HG03439 (cell line): Measurements from ENCODE around the gene GOLGA1.
"Not testable (repeated sequence)": the region's sequence is repeated elsewhere in the genome, so short reads cannot be mapped to it uniquely, and the experiment has no call there.

Experiments used
- ATAC-seq: cut with Tn5 transposase; IDR thresholded peaks from one replicate; pipeline ENCODE4 v1.9.1; 2021; ENCODE audit warnings: mild to moderate bottlenecking, moderate library complexity; ENCODE audit not compliant: unreplicated experiment

Gene GOLGA1

GRCh38 chr9:124841075-124841821 is 99.6 kb downstream of the GOLGA1 start:
- ATAC-seq = no peak

- no peak for ATAC-seq
These were observed 100.5 kb downstream of the GOLGA1 start for GRCh38 chr9:124840300-124840833.

- ATAC-seq = no peak
These were observed 101.1 kb downstream of the GOLGA1 start for GRCh38 chr9:124839612-124840299.

- not testable (repeated sequence) for ATAC-seq
These were observed 102.2 kb downstream of the GOLGA1 start for GRCh38 chr9:124838567-124839275.

- ATAC-seq = not testable (repeated sequence)
These were observed 102.8 kb downstream of the GOLGA1 start for GRCh38 chr9:124838132-124838531.

- no peak for ATAC-seq
These were observed 105.8 kb downstream of the GOLGA1 start for GRCh38 chr9:124835026-124835557.

GRCh38 chr9:124834591-124834990 is 106.3 kb downstream of the GOLGA1 start:
- ATAC-seq = no peak

GRCh38 chr9:124831642-124832364 is 109.1 kb downstream of the GOLGA1 start:
- no peak for ATAC-seq

- no peak for ATAC-seq
These were observed 110.3 kb downstream of the GOLGA1 start for GRCh38 chr9:124830593-124830992.

- ATAC-seq = no peak
These were observed 111.6 kb downstream of the GOLGA1 start for GRCh38 chr9:124829334-124829669.

- no peak for ATAC-seq
These were observed 112.2 kb downstream of the GOLGA1 start for GRCh38 chr9:124828489-124829333.
